Neural cell (in vitro differentiated cells): ENCODE results near the gene PARVB. TPM values are rescaled to one million over a fixed set of nuclear protein-coding genes. Genes with fewer than 3 reads are reported as not detected.

ENCODE experiments used
- H2AFZ ChIP-seq: fragments of 200-600, 300-800 bp; sonication (generic), shearing (Covaris generic); 2 replicates; pipeline ENCODE4 v1.6.0; 2014; ENCODE audit warnings: low read depth, mild to moderate bottlenecking, antibody characterized with exemption, low read length, moderate library complexity
- H3F3A ChIP-seq: fragments of 200-600 bp; shearing (Covaris generic); 2 replicates; pipeline ENCODE4 v1.6.1; 2016; ENCODE audit warnings: mild to moderate bottlenecking, moderate library complexity, mixed read lengths, antibody characterized with exemption, low read length; ENCODE audit not compliant: insufficient read depth, poor library complexity, severe bottlenecking
- H3K27ac ChIP-seq: fragments of 200-600, 300-800 bp; sonication (generic), shearing (Covaris generic); 2 replicates; pipeline ENCODE4 v1.5.1; 2014; ENCODE audit warnings: mild to moderate bottlenecking, low read length, moderate library complexity
- H3K27me3 ChIP-seq: fragments of 300-800, 200-600 bp; sonication (generic), shearing (Covaris generic); 2 replicates; pipeline ENCODE4 v1.6.0; 2014; ENCODE audit warnings: mild to moderate bottlenecking, low read depth, low read length, moderate library complexity; ENCODE audit not compliant: insufficient read depth
- H3K36me3 ChIP-seq: fragments of 300-800, 200-600 bp; sonication (generic), shearing (Covaris generic); 2 replicates; pipeline ENCODE4 v1.5.1; 2014; ENCODE audit warnings: mild to moderate bottlenecking, antibody characterized with exemption, low read length, moderate library complexity; ENCODE audit not compliant: insufficient read depth
- H3K4me2 ChIP-seq: fragments of 300-800, 200-600 bp; sonication (generic), shearing (Covaris generic); 2 replicates; pipeline ENCODE4 v1.6.0; 2014; ENCODE audit warnings: mild to moderate bottlenecking, low read length
- H3K4me3 ChIP-seq: fragments of 300-800, 200-600 bp; sonication (generic), shearing (Covaris generic); 2 replicates; pipeline ENCODE4 v1.5.1; 2014; ENCODE audit warnings: mild to moderate bottlenecking, low read length, moderate library complexity
- H3K79me2 ChIP-seq: fragments of 200-600 bp; shearing (Covaris generic); replicated peaks from 2 replicates; pipeline ENCODE4 v1.6.0; 2014; ENCODE audit warnings: mild to moderate bottlenecking, low read length, moderate library complexity; ENCODE audit not compliant: insufficient read depth
- H3K9ac ChIP-seq: fragments of 300-800, 200-600 bp; sonication (generic), shearing (Covaris generic); 2 replicates; pipeline ENCODE4 v1.6.1; 2016; ENCODE audit warnings: mild to moderate bottlenecking, low read length, mixed read lengths
- H3K9me2 ChIP-seq: fragments of 200-600 bp; shearing (Covaris generic); 2 replicates; pipeline ENCODE4 v1.6.1; 2016; ENCODE audit warnings: mild to moderate bottlenecking, low read length, mixed read lengths; ENCODE audit not compliant: insufficient read depth
- H3K9me3 ChIP-seq: fragments of 200-600, 300-800 bp; sonication (generic), shearing (Covaris generic); 2 replicates; pipeline ENCODE4 v1.6.1; 2016; ENCODE audit warnings: mild to moderate bottlenecking, mixed run types, low read length, moderate library complexity, mixed read lengths
- H4K20me1 ChIP-seq: fragments of 200-600 bp; shearing (Covaris generic); 2 replicates; pipeline ENCODE4 v1.6.1; 2016; ENCODE audit warnings: mild to moderate bottlenecking, mixed run types; ENCODE audit not compliant: insufficient read depth
- EP300 ChIP-seq: fragments of 450-650 bp; conservative IDR thresholded peaks from 2 replicates; pipeline ENCODE4 v1.6.1; 2014; ENCODE audit warnings: antibody characterized with exemption, mild to moderate bottlenecking, moderate library complexity; ENCODE audit not compliant: poor library complexity, severe bottlenecking
- EZH2 ChIP-seq: fragments of 200-600, 300-800 bp; shearing (Covaris generic), sonication (generic); IDR thresholded peaks from 2 replicates; pipeline ENCODE4 v1.6.1; 2014; ENCODE audit warnings: antibody characterized with exemption, low read length, borderline replicate concordance, mild to moderate bottlenecking; ENCODE audit not compliant: insufficient read depth, poor library complexity, severe bottlenecking
- MXI1 ChIP-seq: fragments of 450-650 bp; conservative IDR thresholded peaks from 2 replicates; pipeline ENCODE4 v1.6.1; 2014; ENCODE audit warnings: antibody characterized with exemption, mild to moderate bottlenecking; ENCODE audit not compliant: poor library complexity, severe bottlenecking
- POLR2AphosphoS5 ChIP-seq: IDR thresholded peaks from 2 replicates; pipeline ENCODE4 v1.6.1; 2012
- RAD21 ChIP-seq: fragments of 450-650 bp; conservative IDR thresholded peaks from 2 replicates; pipeline ENCODE4 v1.6.1; 2014; ENCODE audit warnings: antibody characterized with exemption, mild to moderate bottlenecking, moderate library complexity
- SMC3 ChIP-seq: fragments of 450-650 bp; conservative IDR thresholded peaks from 2 replicates; pipeline ENCODE4 v1.6.1; 2014; ENCODE audit warnings: antibody characterized with exemption, mild to moderate bottlenecking, moderate library complexity; ENCODE audit not compliant: poor library complexity
- TAF1 ChIP-seq: IDR thresholded peaks from 2 replicates; pipeline ENCODE4 v1.6.1; 2012; ENCODE audit warnings: low read depth
- polyA minus RNA-seq: library from RNA; depleted of rRNA, polyadenylated mRNA; stranded (reverse); fragments of >200 nt; gene quantifications from 2 replicates; pipeline ENCODE4 v1.2.3, GENCODE V29; 2014
- polyA plus RNA-seq: library from polyadenylated mRNA; depleted of rRNA; stranded (reverse); fragments of >200 nt; gene quantifications from 2 replicates; pipeline ENCODE4 v1.2.3, GENCODE V29; 2014
- TF ChIP-seq, protein P1 (sequence below): fragments of 450-650 bp; IDR thresholded peaks from 2 replicates; pipeline ENCODE4 v1.5.1; 2014; ENCODE audit warnings: antibody characterized with exemption, mild to moderate bottlenecking, moderate library complexity; ENCODE audit not compliant: poor library complexity, severe bottlenecking
- TF ChIP-seq, protein P2 (sequence below): IDR thresholded peaks from 2 replicates; pipeline ENCODE4 v1.6.1; 2012; ENCODE audit warnings: borderline replicate concordance

Gene PARVB, protein sequence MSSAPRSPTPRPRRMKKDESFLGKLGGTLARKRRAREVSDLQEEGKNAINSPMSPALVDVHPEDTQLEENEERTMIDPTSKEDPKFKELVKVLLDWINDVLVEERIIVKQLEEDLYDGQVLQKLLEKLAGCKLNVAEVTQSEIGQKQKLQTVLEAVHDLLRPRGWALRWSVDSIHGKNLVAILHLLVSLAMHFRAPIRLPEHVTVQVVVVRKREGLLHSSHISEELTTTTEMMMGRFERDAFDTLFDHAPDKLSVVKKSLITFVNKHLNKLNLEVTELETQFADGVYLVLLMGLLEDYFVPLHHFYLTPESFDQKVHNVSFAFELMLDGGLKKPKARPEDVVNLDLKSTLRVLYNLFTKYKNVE
- polyA plus RNA-seq (0.18 and 1.2 TPM in 2 replicates), polyA minus RNA-seq (0.35 and 1.2 TPM in 2 replicates)

DNA sequence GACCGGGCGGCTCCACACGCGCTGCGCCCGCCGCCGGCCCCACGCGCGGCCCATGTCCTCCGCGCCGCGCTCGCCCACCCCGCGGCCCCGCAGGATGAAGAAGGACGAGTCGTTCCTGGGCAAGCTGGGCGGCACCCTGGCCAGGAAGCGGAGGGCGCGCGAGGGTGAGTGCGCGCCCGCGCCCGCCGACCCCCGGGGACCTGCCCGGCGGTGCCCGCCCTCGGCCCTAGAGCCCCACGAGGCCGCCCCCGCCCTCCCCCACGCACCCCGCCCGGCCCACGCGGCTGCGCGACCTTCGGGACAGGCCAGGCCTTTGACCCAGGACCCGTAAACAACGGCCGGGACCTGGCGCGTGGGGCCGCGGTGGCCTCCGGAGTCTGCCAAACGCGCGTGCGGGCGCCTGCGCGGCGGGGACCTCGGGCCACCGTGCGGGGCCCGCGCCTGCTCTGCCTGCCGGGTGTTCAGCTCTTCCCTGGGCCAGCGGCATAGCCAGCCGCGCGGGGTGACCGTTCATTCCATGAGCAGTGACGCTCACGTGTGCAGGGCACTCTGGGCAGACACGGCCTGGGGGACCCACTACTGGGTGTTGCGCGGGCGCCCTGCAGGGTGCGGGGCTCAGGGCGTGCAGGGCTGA is at the start of gene PARVB:
PARVB (plus strand) TSS at position 15 of the 634 bp plus-strand sequence; CDS start at position 53, 38 bp downstream.
- no peaks in the 10 kb centered on the region for H3K79me2 ChIP-seq
- H4K20me1 ChIP-seq = no peaks in the 10 kb centered on the region
- TF ChIP-seq, protein P1, sequence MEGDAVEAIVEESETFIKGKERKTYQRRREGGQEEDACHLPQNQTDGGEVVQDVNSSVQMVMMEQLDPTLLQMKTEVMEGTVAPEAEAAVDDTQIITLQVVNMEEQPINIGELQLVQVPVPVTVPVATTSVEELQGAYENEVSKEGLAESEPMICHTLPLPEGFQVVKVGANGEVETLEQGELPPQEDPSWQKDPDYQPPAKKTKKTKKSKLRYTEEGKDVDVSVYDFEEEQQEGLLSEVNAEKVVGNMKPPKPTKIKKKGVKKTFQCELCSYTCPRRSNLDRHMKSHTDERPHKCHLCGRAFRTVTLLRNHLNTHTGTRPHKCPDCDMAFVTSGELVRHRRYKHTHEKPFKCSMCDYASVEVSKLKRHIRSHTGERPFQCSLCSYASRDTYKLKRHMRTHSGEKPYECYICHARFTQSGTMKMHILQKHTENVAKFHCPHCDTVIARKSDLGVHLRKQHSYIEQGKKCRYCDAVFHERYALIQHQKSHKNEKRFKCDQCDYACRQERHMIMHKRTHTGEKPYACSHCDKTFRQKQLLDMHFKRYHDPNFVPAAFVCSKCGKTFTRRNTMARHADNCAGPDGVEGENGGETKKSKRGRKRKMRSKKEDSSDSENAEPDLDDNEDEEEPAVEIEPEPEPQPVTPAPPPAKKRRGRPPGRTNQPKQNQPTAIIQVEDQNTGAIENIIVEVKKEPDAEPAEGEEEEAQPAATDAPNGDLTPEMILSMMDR = no peak
- TF ChIP-seq RAD21 (no peak), TAF1 (no peak), EP300 (no peak), MXI1 (no peak), POLR2AphosphoS5 (no peak), SMC3 (no peak), EZH2 (no peak)
- TF ChIP-seq, protein P2, sequence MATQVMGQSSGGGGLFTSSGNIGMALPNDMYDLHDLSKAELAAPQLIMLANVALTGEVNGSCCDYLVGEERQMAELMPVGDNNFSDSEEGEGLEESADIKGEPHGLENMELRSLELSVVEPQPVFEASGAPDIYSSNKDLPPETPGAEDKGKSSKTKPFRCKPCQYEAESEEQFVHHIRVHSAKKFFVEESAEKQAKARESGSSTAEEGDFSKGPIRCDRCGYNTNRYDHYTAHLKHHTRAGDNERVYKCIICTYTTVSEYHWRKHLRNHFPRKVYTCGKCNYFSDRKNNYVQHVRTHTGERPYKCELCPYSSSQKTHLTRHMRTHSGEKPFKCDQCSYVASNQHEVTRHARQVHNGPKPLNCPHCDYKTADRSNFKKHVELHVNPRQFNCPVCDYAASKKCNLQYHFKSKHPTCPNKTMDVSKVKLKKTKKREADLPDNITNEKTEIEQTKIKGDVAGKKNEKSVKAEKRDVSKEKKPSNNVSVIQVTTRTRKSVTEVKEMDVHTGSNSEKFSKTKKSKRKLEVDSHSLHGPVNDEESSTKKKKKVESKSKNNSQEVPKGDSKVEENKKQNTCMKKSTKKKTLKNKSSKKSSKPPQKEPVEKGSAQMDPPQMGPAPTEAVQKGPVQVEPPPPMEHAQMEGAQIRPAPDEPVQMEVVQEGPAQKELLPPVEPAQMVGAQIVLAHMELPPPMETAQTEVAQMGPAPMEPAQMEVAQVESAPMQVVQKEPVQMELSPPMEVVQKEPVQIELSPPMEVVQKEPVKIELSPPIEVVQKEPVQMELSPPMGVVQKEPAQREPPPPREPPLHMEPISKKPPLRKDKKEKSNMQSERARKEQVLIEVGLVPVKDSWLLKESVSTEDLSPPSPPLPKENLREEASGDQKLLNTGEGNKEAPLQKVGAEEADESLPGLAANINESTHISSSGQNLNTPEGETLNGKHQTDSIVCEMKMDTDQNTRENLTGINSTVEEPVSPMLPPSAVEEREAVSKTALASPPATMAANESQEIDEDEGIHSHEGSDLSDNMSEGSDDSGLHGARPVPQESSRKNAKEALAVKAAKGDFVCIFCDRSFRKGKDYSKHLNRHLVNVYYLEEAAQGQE = no peak
- no peak within 1 kb of the TSS for H3K4me3 ChIP-seq
- no peak within 1 kb of the TSS for H3K9ac ChIP-seq
- no peaks in the 10 kb centered on the region for H3F3A ChIP-seq
- no peaks in the 10 kb centered on the region for H3K9me2 ChIP-seq
- H3K4me2 ChIP-seq = no peak within 1 kb of the TSS
- no peak within 1 kb of the TSS for H3K27ac ChIP-seq
- H3K27me3 ChIP-seq = peaks cover 14% of the 10 kb centered on the region
- no peaks in the 10 kb centered on the region for H3K36me3 ChIP-seq
- no peak within 1 kb of the TSS for H2AFZ ChIP-seq
- H3K9me3 ChIP-seq = no peaks in the 10 kb centered on the region

DNA sequence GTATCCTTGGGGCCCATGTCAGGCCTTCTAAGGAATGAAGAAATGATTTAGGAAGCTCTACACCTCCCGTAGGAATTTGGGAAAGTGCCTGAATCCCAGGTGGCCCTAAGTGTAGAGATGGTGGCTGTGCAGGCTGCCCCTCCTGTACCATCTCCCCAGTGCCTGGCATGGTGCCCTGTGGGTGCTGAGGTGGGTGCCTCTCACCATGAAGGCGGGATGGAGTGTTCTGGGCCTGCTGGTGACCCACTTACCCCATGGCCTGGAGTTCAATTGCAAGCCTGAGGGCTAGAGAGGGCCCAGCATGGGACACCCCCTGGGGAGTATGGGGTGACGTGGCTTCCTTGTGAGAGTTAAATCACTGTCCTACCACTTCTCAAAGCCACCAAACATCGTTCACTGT is 49.1 kb upstream of the PARVB start:
- H3K4me2 ChIP-seq = no peak overlapping the region
- no peaks in the 10 kb centered on the region for H3F3A ChIP-seq
- H3K9me2 ChIP-seq = no peaks in the 10 kb centered on the region
- no peak overlapping the region for H3K9ac ChIP-seq
- no peak overlapping the region for H3K4me3 ChIP-seq
- no peak overlapping the region for H2AFZ ChIP-seq
- H3K27ac ChIP-seq = no peak overlapping the region
- no peaks in the 10 kb centered on the region for H3K9me3 ChIP-seq
- no peak for TF ChIP-seq EZH2
- TF ChIP-seq SMC3 = no peak
- TF ChIP-seq, protein P2 = no peak
- no peaks in the 10 kb centered on the region for H3K36me3 ChIP-seq
- H3K27me3 ChIP-seq = no peaks in the 10 kb centered on the region
- no peaks in the 10 kb centered on the region for H3K79me2 ChIP-seq
- H4K20me1 ChIP-seq = no peaks in the 10 kb centered on the region
